ENCODE results near the gene OXT. TPM values are rescaled to one million over a fixed set of nuclear protein-coding genes. Genes with fewer than 3 reads are reported as not detected.
"Not testable (repeated sequence)": the region's sequence is repeated elsewhere in the genome, so short reads cannot be mapped to it uniquely, and the experiment has no call there.

The OXT gene
- not detected for total RNA-seq
- 0.48 TPM for polyA plus RNA-seq

GRCh38 chr20:3071610-3072529 is at the start of gene OXT:
TSS of gene OXT (plus strand) at chr20:3071620. CDS start at chr20:3071656, 36 bp downstream.
- peak within 1 kb of the TSS; percentile 73 for H3K4me3 ChIP-seq (ENCODE audit: low read depth, low read length)
- no peak within 1 kb of the TSS for H3K27ac ChIP-seq (ENCODE audit: low read depth)
- H3K36me3 ChIP-seq (ENCODE audit: insufficient read depth), result no peaks in the 10 kb centered on the region
- no peak for DNase-seq (ENCODE audit: extremely low spot score)
- H3K4me1 ChIP-seq (ENCODE audit: insufficient read depth), result no peaks in the 10 kb centered on the region
- WGBS, result 10% methylated on average over 95 of the region's 95 CpGs

DNA sequence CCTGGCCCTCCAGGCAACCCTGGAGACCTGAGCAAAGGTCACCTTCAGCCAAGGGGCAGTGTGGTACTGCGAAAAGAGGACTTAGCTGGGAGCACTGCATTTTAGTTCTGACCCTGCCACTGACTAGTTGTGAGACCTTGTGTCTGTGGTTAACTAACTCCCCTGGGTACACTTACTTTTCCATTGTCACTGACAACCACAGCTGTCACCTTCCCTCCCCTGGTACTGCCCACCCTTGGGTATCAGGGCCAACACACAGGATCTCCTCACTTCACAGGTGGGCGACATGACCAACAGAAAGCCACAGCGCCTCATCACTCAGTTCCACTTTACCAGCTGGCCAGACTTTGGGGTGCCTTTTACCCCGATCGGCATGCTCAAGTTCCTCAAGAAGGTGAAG is 49.6 kb upstream of the OXT start:
- no peaks in the 10 kb centered on the region for H3K36me3 ChIP-seq (ENCODE audit: insufficient read depth)
- 97% methylated on average over 5 of the region's 5 CpGs for WGBS
- H3K4me1 ChIP-seq (ENCODE audit: insufficient read depth), result no peaks in the 10 kb centered on the region
- no peak overlapping the region for H3K4me3 ChIP-seq (ENCODE audit: low read depth, low read length)
- DNase-seq (ENCODE audit: extremely low spot score), result no peak
- H3K27ac ChIP-seq (ENCODE audit: low read depth), result no peak overlapping the region

DNA sequence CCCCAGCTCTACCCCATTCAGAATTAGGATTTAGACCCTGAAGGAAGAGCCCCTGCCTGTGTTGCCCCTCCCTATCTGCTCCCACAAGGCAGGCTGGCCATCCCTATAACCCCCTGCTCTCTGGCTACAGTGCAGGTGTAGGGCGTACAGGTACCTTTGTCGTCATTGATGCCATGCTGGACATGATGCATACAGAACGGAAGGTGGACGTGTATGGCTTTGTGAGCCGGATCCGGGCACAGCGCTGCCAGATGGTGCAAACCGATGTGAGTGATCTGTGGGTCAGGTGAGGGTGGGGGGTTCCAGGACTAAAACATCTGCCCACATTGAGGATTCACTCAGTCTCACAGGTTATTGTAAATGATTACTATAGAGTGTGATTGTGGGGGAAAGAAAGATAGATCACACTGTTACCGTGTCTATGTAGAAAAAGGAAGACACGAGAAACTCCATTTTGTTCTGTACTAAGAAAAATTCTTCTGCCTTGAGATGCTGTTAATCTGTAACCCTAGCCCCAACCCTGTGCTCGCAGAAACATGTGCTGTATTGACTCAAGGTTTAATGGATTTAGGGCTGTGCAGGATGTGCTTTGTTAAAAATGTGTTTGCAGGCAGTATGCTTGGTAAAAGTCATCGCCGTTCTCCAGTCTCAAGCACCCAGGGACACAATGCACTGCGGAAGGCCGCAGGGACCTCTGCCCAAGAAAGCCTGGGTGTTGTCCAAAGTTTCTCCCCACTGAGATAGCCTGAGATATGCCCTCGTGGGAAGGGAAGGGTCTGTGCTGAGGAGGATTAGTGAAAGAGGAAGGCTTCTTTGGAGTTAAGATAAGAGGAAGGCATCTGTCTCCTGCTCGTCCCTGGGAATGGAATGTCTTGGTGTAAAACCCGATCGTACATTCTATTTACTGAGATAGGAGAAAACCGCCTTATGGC is 48.6 kb upstream of the OXT start:
- not testable (repeated sequence) for H3K4me1 ChIP-seq (ENCODE audit: insufficient read depth); H3K27ac ChIP-seq (ENCODE audit: low read depth); DNase-seq (ENCODE audit: extremely low spot score); H3K36me3 ChIP-seq (ENCODE audit: insufficient read depth); H3K4me3 ChIP-seq (ENCODE audit: low read depth, low read length)
- WGBS, result 62% methylated on average over 20 of the region's 20 CpGs

- DNase-seq (ENCODE audit: extremely low spot score), result no peak
- Histone ChIP-seq H3K36me3 (ENCODE audit: insufficient read depth) (no peaks in the 10 kb centered on the region), H3K27ac (ENCODE audit: low read depth) (no peak overlapping the region), H3K4me3 (ENCODE audit: low read depth, low read length) (no peak overlapping the region), H3K4me1 (ENCODE audit: insufficient read depth) (no peaks in the 10 kb centered on the region)
- WGBS, result 74% methylated on average over 2 of the region's 2 CpGs
Measured at GRCh38 chr20:3027987-3028386, 43.4 kb upstream of the OXT start.

DNA sequence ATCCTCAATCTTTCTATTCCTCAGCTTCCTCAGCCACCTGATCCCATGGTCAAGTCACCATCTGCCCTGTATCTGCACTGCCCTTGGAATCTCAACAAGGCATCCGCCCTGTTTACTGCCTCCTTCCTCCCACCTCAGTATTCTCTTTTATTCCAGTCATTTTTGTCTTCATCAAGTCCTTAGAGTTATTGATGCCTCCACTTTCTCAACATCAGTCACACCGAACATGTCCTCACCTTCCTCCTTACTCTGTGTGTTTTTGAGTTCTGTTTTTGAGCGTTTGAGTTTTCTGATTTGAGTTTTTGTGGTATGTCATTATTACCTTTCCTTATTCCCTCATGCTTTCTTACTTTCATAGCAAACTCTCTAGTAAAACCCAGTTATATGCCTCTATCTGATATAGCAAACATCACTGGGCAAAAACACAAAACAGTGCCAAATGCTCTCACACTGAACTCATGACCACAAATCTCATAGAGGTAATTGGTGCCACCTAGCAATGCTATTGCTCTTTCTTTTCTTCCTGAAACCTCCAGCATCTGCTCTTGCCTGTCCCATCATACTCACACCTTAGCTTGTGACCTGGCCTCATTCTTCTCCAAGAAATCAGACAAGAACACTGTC is 39.8 kb upstream of the OXT start:
- no peak for DNase-seq (ENCODE audit: extremely low spot score)
- Histone ChIP-seq H3K36me3 (ENCODE audit: insufficient read depth) (no peaks in the 10 kb centered on the region), H3K4me3 (ENCODE audit: low read depth, low read length) (no peak overlapping the region), H3K4me1 (ENCODE audit: insufficient read depth) (no peaks in the 10 kb centered on the region), H3K27ac (ENCODE audit: low read depth) (no peak overlapping the region)
- WGBS, result 94% methylated on average over 3 of the region's 3 CpGs

DNA sequence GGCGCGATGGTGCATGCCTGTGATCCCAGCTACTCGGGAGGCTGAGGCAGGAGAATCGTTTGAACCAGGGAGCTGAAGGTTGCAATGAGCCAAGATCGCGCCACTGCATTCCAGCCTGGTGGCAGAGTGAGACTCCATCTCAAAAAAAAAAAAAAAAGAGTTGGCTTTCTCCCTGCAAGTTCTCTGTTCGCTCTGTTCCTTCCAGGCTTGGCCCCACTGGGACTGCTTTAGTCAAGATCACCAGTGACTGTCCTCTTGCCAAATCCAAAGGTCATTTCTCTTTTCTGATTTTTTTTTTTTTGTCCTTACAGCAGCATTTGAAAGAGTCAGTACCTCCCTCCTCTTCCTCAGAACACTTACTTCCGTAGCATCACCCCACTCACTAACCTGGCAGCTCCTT is 38.8 kb upstream of the OXT start:
- WGBS, result 85% methylated on average over 8 of the region's 8 CpGs
- Histone ChIP-seq H3K36me3 (ENCODE audit: insufficient read depth) (peaks cover 2% of the 10 kb centered on the region), H3K4me3 (ENCODE audit: low read depth, low read length) (no peak overlapping the region), H3K4me1 (ENCODE audit: insufficient read depth) (no peaks in the 10 kb centered on the region), H3K27ac (ENCODE audit: low read depth) (no peak overlapping the region)
- DNase-seq (ENCODE audit: extremely low spot score), result no peak

GRCh38 chr20:3037654-3038053 is 33.8 kb upstream of the OXT start:
- Histone ChIP-seq H3K4me1 (ENCODE audit: insufficient read depth) (no peaks in the 10 kb centered on the region), H3K36me3 (ENCODE audit: insufficient read depth) (peaks cover 2% of the 10 kb centered on the region), H3K27ac (ENCODE audit: low read depth) (no peak overlapping the region), H3K4me3 (ENCODE audit: low read depth, low read length) (no peak overlapping the region)
- DNase-seq (ENCODE audit: extremely low spot score), result no peak
- WGBS, result 82% methylated on average over 3 of the region's 3 CpGs

- Histone ChIP-seq H3K4me1 (ENCODE audit: insufficient read depth) (no peaks in the 10 kb centered on the region), H3K36me3 (ENCODE audit: insufficient read depth) (peaks cover 2% of the 10 kb centered on the region), H3K27ac (ENCODE audit: low read depth) (no peak overlapping the region), H3K4me3 (ENCODE audit: low read depth, low read length) (no peak overlapping the region)
- 69% methylated on average over 5 of the region's 5 CpGs for WGBS
- no peak for DNase-seq (ENCODE audit: extremely low spot score)
Measured at GRCh38 chr20:3038454-3038853, 33.0 kb upstream of the OXT start.

DNA sequence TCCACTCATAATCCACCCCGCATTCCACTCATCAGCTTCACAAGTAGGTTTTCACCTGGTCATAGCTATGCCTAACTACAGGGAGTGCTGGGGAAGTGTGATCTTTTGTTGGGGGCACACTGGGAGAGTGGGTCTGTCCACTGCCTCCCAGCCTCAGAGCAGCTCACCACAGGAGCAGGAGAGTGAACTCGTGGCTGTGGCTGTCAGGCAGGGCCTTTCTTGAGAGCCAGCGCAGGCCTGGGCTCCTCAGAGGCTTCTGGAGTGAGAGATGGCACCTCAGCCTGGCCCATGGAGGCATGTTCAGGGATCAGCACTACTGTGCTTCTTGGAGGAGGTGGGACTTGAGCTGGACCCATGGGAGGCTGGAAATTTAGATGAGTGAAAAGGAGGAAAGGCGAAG is 32.0 kb upstream of the OXT start:
- WGBS, result 76% methylated on average over 4 of the region's 4 CpGs

DNA sequence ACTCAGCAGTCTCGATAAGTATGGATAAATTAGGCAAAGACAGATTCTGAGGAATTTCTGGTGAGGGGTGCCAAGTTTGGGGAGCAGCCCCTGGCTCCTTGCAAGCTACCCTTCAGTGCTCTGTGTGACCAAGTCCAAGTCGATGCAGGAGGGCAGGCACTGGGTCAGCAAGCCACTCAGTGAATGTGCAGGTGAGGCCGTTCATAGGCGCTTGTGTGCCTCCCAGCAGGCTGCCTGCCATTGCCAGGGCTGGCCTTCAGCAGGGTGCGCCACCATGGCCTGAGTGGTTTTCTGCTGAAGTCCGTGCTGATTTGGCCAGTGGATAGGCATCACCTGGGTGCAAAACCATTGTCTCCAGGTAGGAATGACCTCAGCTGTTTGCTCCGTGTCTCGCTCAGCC is 31.3 kb upstream of the OXT start:
- Histone ChIP-seq H3K4me3 (ENCODE audit: low read depth, low read length) (no peak overlapping the region), H3K36me3 (ENCODE audit: insufficient read depth) (peaks cover 2% of the 10 kb centered on the region), H3K27ac (ENCODE audit: low read depth) (no peak overlapping the region), H3K4me1 (ENCODE audit: insufficient read depth) (no peaks in the 10 kb centered on the region)
- WGBS, result 92% methylated on average over 8 of the region's 8 CpGs
- no peak for DNase-seq (ENCODE audit: extremely low spot score)

More for the DNA sequence above, 32.0 kb upstream of the OXT start:
- DNase-seq (ENCODE audit: extremely low spot score), result no peak
- Histone ChIP-seq H3K4me3 (ENCODE audit: low read depth, low read length) (no peak overlapping the region), H3K36me3 (ENCODE audit: insufficient read depth) (peaks cover 2% of the 10 kb centered on the region), H3K4me1 (ENCODE audit: insufficient read depth) (no peaks in the 10 kb centered on the region), H3K27ac (ENCODE audit: low read depth) (no peak overlapping the region)

DNA sequence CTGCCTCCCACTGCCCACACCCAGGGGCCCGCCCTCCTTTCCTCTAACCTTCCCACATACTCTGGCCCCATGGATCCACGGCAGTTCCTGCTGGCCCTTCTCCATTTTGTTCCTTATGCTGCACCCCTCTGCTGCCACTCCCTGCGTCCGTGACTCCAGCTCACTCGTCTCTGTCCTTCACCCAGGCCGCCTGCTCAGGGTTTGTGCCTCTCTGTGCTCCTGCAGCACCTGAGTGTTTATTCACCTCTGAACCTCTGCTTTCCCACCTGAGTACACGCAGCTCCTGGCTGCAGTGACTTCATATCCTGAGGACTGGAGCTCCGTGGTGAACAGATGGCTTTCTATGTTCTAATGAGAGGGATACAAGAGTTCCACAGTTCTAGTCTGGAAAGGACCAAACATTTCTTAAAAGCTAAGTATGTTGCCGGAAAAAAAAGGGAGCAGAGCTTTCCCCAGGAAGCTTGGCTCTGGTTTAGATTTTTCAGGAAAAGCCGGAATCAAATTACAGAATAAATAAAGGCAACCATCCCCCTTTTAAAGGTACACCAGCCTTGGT is 29.5 kb upstream of the OXT start:
- no peak for DNase-seq (ENCODE audit: extremely low spot score)
- 40% methylated on average over 10 of the region's 10 CpGs for WGBS
- H3K4me3 ChIP-seq (ENCODE audit: low read depth, low read length), result no peak overlapping the region
- H3K36me3 ChIP-seq (ENCODE audit: insufficient read depth), result peaks cover 2% of the 10 kb centered on the region
- H3K27ac ChIP-seq (ENCODE audit: low read depth), result peak overlapping the region; percentile 69
- no peaks in the 10 kb centered on the region for H3K4me1 ChIP-seq (ENCODE audit: insufficient read depth)

DNA sequence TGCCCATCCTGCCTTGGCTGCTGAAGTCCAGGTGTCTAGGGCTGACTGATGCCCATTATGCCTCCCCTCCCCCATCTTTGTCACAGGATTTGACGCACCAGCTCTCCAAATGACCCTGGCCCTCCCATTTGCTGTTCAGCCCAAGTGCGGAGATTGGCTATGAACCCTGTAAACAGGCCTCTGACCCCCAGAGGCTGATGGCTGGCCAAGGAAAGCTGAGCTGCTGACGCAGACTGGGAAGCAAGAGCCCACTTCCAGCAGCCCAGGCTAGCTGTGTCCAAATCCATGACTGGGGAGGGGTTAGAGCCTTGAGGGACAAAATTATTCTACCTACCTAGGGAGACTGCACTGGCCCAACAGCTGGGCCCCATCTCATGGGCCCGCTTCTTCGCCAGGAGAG is 28.8 kb upstream of the OXT start:
- DNase-seq (ENCODE audit: extremely low spot score), result no peak
- H3K4me3 ChIP-seq (ENCODE audit: low read depth, low read length), result no peak overlapping the region
- no peaks in the 10 kb centered on the region for H3K36me3 ChIP-seq (ENCODE audit: insufficient read depth)
- no peaks in the 10 kb centered on the region for H3K4me1 ChIP-seq (ENCODE audit: insufficient read depth)
- WGBS, result 67% methylated on average over 5 of the region's 5 CpGs
- H3K27ac ChIP-seq (ENCODE audit: low read depth), result no peak overlapping the region

DNA sequence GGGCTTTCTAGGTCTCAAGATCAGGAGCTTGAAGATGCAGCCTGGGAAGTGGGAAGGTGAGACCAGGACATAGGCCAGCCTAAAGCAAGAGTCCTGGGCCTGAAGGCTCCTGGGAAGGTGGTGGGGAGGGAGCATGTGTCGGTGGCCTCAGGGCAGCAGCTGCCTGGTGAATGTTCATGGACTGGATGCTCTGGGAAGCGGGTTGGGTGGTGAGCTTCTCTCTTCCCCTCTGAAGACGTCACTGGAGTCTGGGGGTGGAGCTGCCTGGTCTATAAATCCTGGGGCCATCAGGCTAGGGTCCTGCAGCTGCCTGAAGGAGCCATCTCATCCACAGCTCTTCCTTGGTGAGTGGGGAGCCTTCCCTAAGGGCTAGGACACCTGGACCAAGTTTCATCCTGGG is 28.1 kb upstream of the OXT start, which contains the start of gene GNRH2:
Gene GNRH2 (plus strand): TSS at position 301 of the 400 bp plus-strand sequence. CDS start 793 bp downstream, outside the sequence.
- Histone ChIP-seq H3K4me1 (ENCODE audit: insufficient read depth) (no peaks in the 10 kb centered on the region), H3K4me3 (ENCODE audit: low read depth, low read length) (no peak within 1 kb of the TSS), H3K36me3 (ENCODE audit: insufficient read depth) (peaks cover under 1% of the 10 kb centered on the region), H3K27ac (ENCODE audit: low read depth) (no peak within 1 kb of the TSS)
- no peak for DNase-seq (ENCODE audit: extremely low spot score)
- 77% methylated on average over 3 of the region's 3 CpGs for WGBS

Measured in urinary bladder (tissue), 4 donors.